ENCODE measurements around the gene TMEM236.

The TMEM236 gene

DNA sequence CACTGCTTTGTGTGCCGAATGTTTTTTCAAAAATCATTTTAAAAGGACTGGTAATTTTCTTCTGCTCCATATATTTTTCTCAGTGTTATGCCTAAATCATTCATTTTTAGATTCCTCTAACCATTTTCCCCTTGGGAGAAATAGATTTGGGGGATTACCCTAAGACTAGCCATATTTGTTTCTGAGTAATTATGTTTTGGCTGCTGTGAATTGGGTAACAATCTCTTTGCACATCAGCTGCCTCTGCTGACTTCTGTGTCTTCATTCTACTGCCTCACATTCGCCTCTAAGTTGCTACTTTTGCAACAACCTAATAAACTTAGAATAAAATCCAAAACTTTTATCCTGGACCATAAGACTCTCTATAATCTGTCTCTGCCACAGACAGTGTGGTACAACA lies 38.6 kb downstream of the TMEM236 start:
- DNase-seq = no peak

- no peak for DNase-seq
Measured at GRCh38 chr10:17792991-17793390, 41.0 kb downstream of the TMEM236 start.

- no peak for DNase-seq
Measured at GRCh38 chr10:17793823-17794644, 42.0 kb downstream of the TMEM236 start.

GRCh38 chr10:17795083-17795482 lies 43.1 kb downstream of the TMEM236 start:
- no peak for DNase-seq

DNA sequence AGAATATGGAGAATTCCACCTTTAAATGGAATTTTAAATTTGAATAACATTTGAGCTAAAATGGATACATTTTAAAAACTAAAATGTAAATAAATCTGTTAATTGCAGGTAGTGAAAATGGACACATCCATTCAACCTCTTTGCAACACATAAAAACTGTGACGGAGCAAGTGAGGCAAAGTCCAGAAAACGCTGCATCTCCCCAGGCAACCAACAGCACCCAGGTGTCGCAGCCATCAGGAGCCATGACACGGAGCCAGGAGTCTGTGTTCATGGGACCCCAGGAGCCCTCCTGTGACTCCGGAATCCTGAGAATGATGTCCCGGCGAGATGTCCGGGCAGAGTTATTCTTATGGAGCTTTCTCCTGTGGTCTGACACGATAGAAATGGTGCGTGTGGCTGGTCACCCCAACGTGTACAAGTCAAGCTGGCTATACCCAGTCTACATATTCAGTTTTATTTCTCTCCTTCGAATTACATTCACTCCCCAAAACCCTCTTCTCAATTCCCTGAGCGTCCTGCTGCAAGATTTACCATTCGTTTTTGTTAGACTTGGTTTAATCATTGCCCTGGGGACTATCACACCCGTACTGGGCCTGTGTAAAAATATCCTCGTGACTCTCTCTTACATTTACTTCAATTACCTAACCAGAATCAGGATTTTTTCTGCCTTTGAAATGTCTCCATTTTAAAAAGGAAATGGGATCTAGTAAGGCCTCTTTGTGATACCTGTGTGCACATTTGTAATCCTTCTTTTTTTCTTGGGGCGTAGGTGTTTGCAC lies 44.0 kb downstream of the TMEM236 start:
- no peak for DNase-seq

- no peak for DNase-seq
Measured at GRCh38 chr10:17801507-17801906, 49.5 kb downstream of the TMEM236 start.

DNA sequence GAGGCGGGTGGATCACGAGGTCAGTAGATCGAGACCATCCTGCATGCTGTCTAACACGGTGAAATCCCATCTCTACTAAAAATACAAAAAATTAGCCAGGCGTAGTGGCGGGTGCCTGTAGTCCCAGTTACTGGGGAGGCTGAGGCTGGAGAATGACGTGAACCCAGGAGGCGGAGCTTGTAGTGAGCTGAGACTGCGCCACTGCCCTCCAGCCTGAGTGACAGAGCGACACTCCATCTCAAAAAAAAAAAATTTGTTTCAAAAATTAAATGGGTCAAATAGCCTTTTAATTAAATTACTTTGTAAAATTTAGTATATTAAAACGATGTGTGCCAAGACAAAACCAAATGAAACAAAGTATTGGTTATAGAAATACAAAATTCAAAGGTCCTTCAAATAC lies 50.3 kb downstream of the TMEM236 start:
- no peak for DNase-seq

GRCh38 chr10:17802976-17803375 lies 51.0 kb downstream of the TMEM236 start:
- no peak for DNase-seq

- no peak for DNase-seq
Measured at GRCh38 chr10:17805330-17805729, 53.3 kb downstream of the TMEM236 start.

DNA sequence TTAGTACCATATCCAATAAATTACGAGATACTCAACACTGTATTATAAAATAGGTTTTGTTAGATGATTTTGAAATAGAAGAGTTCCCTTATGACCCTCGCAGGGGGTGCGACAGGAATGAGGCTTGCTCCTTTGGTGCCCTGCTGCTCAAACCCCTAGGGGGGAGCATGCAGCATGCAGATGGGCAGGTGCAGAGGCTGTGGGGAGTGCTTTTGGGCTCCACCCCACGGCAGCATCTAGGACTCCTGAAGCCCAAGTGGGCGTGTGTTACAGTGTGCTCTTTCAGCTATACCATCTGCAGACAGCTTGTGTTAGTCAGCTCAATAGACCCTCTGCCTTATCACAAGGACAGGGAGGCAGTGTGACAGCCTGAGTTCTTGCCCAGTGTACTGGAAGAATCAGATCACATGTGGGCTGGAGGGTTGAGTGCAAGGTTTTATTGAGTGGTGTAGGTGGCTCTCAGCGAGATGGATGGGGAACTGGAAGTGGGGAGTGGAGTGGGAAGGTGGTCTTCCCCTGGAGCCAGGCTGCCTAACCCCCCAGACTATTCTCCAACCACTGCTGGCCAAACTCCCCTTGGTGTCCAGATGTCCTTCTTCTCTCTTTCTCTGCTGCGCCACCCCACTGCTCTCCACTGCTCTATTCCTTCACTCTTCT lies 54.0 kb downstream of the TMEM236 start:
- DNase-seq = no peak

DNA sequence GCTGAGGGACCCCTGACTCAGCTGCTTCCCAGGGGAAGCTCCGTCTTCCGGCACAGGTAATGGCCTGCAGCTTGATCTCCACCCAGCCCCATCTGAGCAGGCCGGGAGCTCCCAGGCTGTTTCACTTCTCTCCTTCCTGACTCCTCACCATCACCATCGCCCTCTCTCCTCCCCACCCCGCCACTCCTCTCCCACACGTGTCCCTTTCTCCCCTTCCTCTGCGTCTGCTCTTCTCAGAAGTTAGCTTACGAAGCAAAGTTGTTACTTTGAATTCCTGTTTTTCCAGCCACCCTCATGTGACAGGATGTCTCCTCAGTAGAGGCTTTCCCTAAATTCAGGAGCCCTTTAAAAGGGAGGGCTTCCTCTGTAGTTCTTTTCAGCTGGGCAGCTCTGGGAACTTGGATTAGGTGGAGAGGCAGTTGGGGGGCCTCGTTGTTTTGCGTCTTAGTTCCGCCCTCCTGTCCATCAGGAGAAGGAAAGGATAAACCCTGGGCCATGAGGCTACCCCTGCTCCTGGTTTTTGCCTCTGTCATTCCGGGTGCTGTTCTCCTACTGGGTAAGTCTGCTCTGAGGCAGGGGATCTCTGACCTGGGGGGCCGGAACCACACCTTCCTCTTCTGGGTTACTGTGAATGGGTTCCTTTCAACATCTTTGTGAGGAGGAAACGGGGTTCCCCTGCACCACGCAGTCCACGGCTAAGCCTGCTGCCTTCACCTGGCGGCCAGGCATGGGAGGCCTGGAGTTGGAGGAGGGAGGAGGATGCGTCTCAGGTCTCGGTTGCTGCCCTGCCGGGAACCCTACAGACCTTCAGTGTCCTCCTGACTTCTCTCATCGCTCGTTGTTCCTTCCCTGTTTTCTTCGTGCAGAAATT lies 57.2 kb downstream of the TMEM236 start, which contains the start of gene MRC1:
MRC1 (plus strand) TSS at position 378 of the 871 bp plus-strand sequence; CDS start at position 496, 118 bp downstream.
- DNase-seq = no peak

DNA sequence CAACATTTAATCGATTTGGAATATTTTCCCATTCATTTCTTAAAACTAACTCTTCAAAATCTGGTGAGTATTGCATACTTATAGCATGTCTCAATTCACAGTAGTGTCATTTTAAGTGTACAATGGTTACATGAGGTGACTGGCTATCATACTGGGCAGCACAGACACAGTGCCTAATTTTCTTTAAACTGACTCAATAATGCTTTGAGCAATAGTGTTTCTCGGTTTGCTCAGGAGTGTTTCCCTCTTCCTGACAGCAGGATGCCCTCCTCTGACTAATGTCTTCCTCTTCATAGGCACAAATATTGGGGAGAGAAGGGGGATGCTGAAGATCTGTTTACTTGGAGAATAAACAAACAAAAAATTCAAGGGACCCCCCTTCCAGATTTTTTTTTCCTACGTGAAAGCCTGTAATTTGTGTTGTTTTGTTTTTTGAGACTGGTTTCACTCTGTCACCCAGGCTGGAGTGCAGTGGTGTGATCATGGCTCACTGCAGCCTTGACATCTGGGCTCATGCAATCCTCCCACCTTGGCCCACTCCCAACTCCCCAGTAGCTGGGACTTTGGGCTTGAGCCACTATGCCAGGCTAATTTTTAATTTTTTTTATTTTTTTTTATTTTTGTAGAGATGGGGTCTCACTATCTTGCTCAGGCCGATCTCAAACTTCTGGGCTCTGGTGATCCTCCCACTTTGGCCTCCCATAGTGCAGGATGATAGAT lies 59.3 kb downstream of the TMEM236 start:
- DNase-seq = no peak

- no peak for DNase-seq
Measured at GRCh38 chr10:17814973-17815372, 63.0 kb downstream of the TMEM236 start.

DNA sequence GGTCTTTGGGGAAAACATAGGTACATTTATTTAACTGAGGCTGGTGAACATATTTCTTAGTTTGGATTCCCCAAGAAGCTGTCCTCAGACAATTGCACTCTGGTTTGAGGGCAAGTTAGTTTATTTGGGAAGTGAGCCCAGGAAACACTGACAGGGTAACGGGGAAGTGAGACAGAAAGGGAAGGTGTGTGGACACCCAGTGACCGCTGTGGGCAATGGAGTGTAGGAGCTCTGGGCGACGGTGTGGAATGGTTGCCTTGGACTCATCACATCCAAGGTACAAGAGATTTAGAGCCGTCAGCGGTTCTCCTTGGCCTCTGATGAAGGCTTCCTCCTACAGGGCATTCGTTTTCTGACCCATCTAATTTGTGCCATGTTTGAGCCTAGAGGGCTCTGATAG lies 64.2 kb downstream of the TMEM236 start:
- no peak for DNase-seq

GRCh38 chr10:17817316-17817715 lies 65.3 kb downstream of the TMEM236 start:
- no peak for DNase-seq

DNA sequence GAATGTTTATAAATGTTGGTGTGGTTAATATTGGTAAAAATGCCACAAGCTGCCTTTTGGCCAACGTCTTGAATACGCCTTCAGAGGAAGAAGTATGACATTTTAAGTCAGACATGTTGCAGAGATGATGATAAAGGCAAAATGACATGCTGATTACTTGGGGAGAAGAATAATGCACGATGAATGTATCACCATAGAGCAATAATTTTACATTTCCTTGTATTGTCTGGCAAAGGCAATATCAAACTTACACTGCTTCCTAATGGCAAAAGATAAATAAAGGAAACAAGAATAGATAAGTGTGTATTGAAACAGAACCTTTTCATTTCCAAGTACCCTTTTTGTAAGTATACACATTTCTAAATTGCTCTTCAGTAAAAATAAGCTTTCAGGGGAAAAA lies 65.8 kb downstream of the TMEM236 start:
- no peak for DNase-seq

DNA sequence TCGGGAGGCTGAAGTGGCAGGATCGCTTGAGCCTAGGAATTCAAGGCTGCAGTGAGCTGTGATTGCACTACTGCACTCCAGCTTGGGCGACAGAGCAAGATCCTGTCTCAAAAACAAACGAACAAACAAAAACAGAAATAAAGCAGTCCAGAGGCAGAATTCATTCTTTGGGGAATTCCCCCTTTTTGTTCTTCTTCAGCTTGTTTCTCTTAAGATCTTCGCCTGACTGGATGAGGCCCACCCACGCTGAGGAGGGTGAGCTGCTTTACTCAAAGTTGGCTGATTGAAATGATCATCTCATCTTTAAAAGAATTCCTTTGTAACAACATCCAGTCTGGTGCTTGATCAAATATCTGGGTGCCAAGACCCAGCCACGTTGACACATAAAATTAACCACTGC lies 67.8 kb downstream of the TMEM236 start:
- no peak for DNase-seq

DNA sequence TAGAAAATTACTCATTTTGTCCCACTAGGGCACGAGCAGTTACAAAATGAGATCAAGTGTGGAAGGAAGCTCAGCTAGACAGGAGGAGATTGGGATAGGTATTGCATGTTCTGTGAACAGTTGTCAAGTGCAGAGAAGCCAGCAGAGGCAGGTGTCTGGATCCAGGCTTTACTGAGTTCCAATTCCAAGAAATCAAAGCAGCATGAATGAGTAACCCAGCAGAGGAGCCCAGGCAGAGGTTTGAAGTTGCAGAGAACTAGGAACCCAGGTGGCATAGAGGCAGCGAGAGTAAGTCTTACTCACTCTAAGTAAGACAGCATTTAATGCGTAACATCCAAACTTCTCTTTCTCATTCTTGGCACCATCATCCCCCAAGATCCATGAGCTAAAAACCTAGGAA lies 68.9 kb downstream of the TMEM236 start:
- no peak for DNase-seq

GRCh38 chr10:17821893-17822292 lies 69.9 kb downstream of the TMEM236 start:
- DNase-seq = no peak

DNA sequence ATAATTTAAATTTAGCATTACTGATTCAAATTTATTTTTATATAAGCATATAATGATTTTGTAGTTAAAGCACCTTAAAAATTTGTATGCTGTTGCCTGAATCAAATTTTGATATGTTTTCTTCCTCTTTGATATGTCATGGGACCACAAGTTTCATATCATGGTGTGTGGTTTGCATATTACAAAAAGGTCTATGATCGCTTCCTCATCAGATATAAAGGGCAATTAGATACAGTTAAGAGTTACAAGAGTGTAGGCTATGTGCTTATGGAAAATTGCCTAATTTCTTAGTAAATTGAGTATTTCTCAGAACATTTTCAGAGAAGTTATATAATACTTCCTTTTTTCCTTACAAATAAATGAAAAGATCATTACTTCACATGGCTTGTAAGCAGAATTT lies 79.3 kb downstream of the TMEM236 start:
- DNase-seq = no peak

DNA sequence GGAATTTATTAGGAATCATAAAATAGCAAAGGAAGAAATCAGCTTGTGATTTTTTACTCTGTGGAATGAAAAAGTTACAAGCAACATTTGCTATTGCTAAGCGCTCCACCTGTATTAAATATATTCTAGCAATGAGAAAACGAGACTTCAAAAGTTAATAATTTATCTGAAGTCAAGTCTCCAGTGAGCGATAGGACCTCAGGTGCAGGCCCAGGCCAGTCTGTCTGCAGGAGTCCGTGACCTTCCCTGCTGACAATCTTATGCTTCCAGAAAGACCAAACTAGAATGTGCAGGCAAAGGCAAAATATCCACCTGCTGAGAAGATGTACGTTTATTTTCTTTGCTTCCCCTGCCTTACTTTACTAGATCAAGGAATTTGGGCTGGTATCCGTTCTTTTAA lies 79.9 kb downstream of the TMEM236 start:
- no peak for DNase-seq

- no peak for DNase-seq
Measured at GRCh38 chr10:17833656-17834055, 81.7 kb downstream of the TMEM236 start.

Data from SW 1271 (cell line).